Measurements from ENCODE around the gene ZNF451.

ZNF451 gene

DNA sequence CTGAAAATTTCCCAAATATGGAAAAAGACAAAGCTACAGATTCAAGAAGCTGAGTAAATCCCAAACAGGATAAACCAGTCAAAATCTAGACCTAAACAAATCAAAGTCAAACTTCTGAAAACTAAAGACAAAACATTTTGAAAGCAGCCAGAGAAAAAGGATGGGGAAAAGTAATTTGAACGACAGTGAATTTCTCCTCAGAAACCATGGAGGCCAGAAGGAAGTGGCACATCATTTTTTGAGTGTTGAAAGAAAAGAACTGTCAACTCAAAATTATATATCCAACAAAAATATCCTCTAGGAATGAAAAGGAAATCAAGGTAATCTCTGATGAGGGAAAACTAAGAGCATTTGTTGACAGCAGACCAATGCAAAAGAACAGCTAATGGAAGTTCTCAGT, 125.3 kb downstream of the ZNF451 start:
- no peak for DNase-seq

DNA sequence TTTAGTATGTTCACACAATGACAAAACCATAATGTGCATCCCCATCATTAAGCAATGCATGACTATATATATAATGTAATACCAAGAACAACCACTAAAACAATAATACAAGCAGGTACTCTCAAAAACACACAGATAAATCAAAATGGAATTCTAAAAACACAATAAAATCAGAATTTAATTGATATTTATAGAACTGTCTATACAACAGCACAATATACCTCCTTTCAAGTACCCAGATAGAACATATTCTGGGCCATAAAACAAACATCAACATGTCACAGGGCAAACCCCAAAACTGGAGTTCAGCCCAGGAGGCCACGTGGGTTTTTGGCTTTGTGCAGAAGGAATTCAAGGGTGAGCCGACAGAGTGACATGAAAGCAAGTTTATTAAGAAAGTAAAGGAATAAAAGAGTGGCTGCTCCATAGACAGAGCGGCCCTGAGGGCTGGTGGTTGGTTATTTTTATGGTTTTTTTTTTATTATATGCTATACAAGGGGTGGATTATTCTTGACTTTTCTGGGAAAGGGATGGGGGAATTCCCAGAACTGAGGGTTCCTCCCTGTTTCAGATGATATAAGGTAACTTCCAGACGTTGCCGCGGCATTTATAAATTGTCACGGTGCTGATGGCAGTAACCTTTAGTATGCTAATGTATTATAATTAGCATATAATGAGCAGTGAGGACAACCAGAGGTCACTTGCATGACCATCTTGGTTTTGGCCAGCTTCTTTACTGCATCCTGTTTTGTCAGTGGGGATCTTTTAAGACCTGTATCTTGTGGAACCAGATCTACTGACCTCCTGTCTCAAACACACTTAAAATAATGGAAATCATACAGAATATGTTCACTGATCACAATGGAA, 126.5 kb downstream of the ZNF451 start:
- no peak for DNase-seq

DNA sequence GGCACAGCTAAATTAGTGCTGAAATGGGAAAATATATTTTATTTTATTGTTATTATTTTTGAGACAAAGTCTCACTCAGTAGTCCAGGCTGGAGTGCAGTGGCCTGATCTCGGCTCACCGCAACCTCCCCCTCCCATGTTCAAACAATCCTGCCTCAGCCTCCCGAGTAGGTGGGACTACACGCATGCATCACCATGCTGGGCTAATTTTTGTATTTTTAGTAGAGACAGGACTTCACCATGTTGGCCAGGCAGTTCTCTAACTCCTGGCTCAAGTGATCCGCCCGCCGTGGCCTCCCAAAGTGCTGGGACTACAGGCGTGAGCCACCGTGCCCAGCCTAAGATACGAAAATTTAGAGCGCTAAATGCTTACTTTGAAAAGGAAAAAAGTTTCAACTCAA, 127.3 kb downstream of the ZNF451 start:
- DNase-seq, result no peak

Data from activated CD4-positive, alpha-beta T cell treated with anti-CD3 and anti-CD28 coated beads, Interleukin-2, amount 50 U/mL, for 1 hour (primary cell).